Epithelial cell of esophagus (primary cell): ENCODE measurements around the gene KIF5A.

Experiments
- DNase-seq: peaks from one replicate; pipeline ENCODE4 v3.0.0; 2010; ENCODE audit warnings: low read depth
- H3K4me3 ChIP-seq: 2 replicates; pipeline ENCODE4 v1.5.1; 2011; ENCODE audit warnings: mild to moderate bottlenecking, low read length, control low read depth
- CTCF ChIP-seq: IDR thresholded peaks from 2 replicates; pipeline ENCODE4 v1.5.1; 2011; ENCODE audit warnings: low read depth, mild to moderate bottlenecking, low read length, control low read depth, inconsistent platforms; ENCODE audit not compliant: insufficient read depth; ENCODE audit errors: missing control alignments

The KIF5A gene

GRCh38 chr12:57626921-57627445 lies 77.1 kb downstream of the KIF5A start:
- no peak for DNase-seq
- TF ChIP-seq CTCF, result no peak
- no peak overlapping the region for H3K4me3 ChIP-seq

- no peak overlapping the region for H3K4me3 ChIP-seq
- DNase-seq, result no peak
- no peak for TF ChIP-seq CTCF
Measured at GRCh38 chr12:57627501-57628279, 77.8 kb downstream of the KIF5A start.

GRCh38 chr12:57628280-57629191 lies 78.7 kb downstream of the KIF5A start:
- DNase-seq, result no peak
- no peak overlapping the region for H3K4me3 ChIP-seq
- no peak for TF ChIP-seq CTCF

- no peak for DNase-seq
- TF ChIP-seq CTCF, result no peak
Measured at GRCh38 chr12:57629897-57630471, 80.1 kb downstream of the KIF5A start.

GRCh38 chr12:57630891-57631433 lies 81.1 kb downstream of the KIF5A start:
- DNase-seq, result no peak
- H3K4me3 ChIP-seq, result no peak overlapping the region
- no peak for TF ChIP-seq CTCF

More at GRCh38 chr12:57629897-57630471, 80.1 kb downstream of the KIF5A start:
- no peak overlapping the region for H3K4me3 ChIP-seq

DNA sequence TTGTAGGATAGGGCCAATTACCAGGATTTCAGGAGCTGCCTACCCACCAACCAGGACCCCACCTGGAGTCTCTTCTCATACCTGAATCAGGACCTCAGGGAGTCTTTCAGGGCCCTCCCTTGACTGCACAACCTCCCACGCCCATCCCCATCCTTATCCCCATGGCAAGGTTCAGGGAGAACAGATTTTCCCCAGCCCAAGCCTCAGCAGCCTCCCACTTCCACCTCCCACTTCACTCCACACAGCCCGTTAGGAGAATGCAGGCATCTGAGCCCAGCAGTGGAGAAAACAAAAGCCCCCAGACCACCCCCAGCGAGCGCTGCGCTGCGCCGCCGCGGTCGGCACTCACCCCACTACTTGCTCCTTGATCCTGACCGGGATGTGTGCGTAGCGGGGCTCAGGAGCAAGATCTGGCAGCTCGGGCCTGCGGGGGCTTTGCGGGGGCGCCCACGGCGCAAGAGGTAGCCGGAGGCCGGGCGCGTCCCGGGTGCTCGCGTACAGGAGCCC lies 81.8 kb downstream of the KIF5A start:
- DNase-seq, result no peak
- H3K4me3 ChIP-seq, result no peak overlapping the region
- no peak for TF ChIP-seq CTCF
